GM13977 (cell line): Measurements from ENCODE around the gene ALDH1L2.
A peak's percentile ranks its signal among the peaks of the same experiment; 100 is the strongest.

ENCODE experiments used
- DNase-seq: peaks from one replicate; pipeline ENCODE4 v3.0.0; 2012; ENCODE audit warnings: low spot score
- in situ Hi-C: fragments of 300-500 bp; cut with MboI; formaldehyde crosslinking; loops from one replicate; pipeline ENCODE4 v1.12.0; 2022; ENCODE audit warnings: low sequenced_read_pairs, low pct_unique_long_range_greater_than_20kb, mixed read lengths, inconsistent platforms; ENCODE audit not compliant: unreplicated experiment
- TF ChIP-seq, protein P1 (sequence below): IDR thresholded peaks from 2 replicates; pipeline ENCODE4 v1.5.1; 2012; ENCODE audit warnings: mild to moderate bottlenecking, control low read depth; ENCODE audit not compliant: insufficient read depth; ENCODE audit errors: extremely low read depth, missing control alignments

ALDH1L2 gene

DNA sequence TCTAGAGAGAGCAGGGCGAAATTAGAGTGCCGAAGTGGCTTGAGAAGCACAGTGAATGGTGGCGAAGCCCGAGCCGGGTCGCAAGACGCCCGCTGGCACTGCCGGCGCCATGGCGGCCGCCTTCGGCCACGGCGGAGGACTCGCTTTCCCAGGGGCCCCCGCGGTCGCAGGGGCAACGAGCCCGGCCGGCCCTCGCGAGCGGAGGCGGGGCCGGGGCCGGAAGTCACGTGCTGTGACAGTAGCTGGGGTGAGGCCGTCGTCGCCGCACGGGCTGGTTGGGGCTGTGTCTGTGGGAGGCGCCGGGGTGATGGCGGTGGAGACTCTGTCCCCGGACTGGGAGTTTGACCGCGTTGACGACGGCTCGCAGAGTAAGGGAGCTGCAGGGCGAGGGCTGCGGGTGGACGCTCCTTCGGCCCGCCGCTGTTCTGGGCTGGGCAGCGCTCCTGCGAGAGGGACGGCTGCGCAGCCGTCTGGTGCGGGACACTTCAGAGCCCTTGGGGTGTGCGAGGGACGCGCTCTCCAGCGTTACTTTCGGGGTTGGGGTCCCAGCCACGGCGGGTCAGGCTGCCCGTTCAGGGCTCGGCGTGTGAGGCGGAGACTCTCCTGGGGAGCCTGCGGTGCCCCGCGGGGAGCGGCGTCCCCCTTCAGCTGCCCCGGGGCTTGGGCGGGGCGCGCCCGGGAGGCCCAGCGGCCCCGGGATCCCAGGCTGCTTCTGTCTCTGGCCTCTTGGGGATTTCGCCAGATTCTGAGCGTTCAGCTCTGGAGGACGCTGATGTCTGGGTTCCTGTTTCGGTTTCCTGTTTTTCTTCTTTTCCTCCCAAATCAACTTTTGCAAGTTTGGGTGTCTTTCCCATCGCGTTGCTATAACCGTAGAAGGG, 23.5 kb upstream of the ALDH1L2 start, which contains the start of gene WASHC4:
WASHC4 (plus strand) TSS at position 238 of the 878 bp plus-strand sequence; CDS start at position 308, 70 bp downstream.
- TF ChIP-seq, protein P1, sequence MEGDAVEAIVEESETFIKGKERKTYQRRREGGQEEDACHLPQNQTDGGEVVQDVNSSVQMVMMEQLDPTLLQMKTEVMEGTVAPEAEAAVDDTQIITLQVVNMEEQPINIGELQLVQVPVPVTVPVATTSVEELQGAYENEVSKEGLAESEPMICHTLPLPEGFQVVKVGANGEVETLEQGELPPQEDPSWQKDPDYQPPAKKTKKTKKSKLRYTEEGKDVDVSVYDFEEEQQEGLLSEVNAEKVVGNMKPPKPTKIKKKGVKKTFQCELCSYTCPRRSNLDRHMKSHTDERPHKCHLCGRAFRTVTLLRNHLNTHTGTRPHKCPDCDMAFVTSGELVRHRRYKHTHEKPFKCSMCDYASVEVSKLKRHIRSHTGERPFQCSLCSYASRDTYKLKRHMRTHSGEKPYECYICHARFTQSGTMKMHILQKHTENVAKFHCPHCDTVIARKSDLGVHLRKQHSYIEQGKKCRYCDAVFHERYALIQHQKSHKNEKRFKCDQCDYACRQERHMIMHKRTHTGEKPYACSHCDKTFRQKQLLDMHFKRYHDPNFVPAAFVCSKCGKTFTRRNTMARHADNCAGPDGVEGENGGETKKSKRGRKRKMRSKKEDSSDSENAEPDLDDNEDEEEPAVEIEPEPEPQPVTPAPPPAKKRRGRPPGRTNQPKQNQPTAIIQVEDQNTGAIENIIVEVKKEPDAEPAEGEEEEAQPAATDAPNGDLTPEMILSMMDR: no peak
- DNase-seq: peak; percentile 98
- in situ Hi-C loops: no loop called here

GRCh38 chr12:105107171-105107493, 22.9 kb upstream of the ALDH1L2 start:
- DNase-seq: peak; percentile 28
- in situ Hi-C loops: no loop called here
- TF ChIP-seq, protein P1: no peak

DNA sequence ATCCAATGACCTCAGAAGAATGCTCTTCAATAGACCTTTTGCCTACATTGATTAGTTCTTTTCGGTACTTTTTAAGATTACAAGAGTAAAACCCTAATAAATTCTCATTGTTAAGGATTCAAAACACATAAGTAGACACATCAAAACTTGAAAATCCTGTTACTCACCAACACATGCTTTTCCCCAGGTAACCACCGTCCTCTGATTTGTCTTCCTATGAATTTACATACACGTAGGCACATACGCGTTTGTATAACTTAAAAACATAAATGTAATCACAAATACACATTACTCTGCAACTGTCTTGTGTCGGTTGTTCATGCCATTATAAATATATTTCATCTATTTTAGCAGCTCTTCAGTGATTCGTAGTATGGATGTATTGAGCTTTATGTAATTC, 22.4 kb upstream of the ALDH1L2 start:
- in situ Hi-C loops: no loop called here
- DNase-seq: no peak
- TF ChIP-seq, protein P1: no peak

- in situ Hi-C loops: no loop called here
- TF ChIP-seq, protein P1: no peak
- DNase-seq: no peak
Observed at GRCh38 chr12:105104762-105105161, 20.5 kb upstream of the ALDH1L2 start.

- DNase-seq: no peak
- TF ChIP-seq, protein P1: no peak
- in situ Hi-C loops: no loop called here
Observed at GRCh38 chr12:105102673-105103072, 18.4 kb upstream of the ALDH1L2 start.

- no peak for DNase-seq
- in situ Hi-C loops: no loop called here
- TF ChIP-seq, protein P1: no peak
Observed at GRCh38 chr12:105100998-105101397, 16.7 kb upstream of the ALDH1L2 start.
